Nucleus accumbens (tissue), 56 donors: Measurements from ENCODE around the gene KRT85.

Experiments
- DNase-seq, 56 donors: peaks; one replicate each; lab custom pipeline; 2025; lab: John Stamatoyannopoulos, UW

Gene KRT85

GRCh38 chr12:52395761-52396434 lies 28.6 kb upstream of the KRT85 start:
- DNase-seq: no peak

GRCh38 chr12:52394836-52395405 lies 27.6 kb upstream of the KRT85 start:
- no peak for DNase-seq

- DNase-seq: no peak
Measured at GRCh38 chr12:52392465-52393007, 25.3 kb upstream of the KRT85 start.

- DNase-seq: peak in 45 of 56 donors; percentile 5 to 77 (median 46)
Measured at GRCh38 chr12:52391618-52392002, 24.3 kb upstream of the KRT85 start.

- peak in 20 of 56 donors; percentile 2 to 38 (median 12) for DNase-seq
Measured at GRCh38 chr12:52390739-52391617, 23.7 kb upstream of the KRT85 start.

- DNase-seq: peak in 37 of 56 donors; percentile 11 to 83 (median 57)
Measured at GRCh38 chr12:52389313-52390207, 22.3 kb upstream of the KRT85 start.

- no peak for DNase-seq
Measured at GRCh38 chr12:52387859-52388258, 20.6 kb upstream of the KRT85 start.

GRCh38 chr12:52385226-52385702 lies 18.0 kb upstream of the KRT85 start, which contains the start of gene KRT84:
Gene KRT84, minus strand, starts transcription at chr12:52385652. Its CDS starts 67 bp downstream, at chr12:52385585.
- no peak for DNase-seq

- DNase-seq: no peak
Measured at GRCh38 chr12:52383331-52383730, 16.1 kb upstream of the KRT85 start.

- DNase-seq: no peak
Measured at GRCh38 chr12:52382854-52383253, 15.6 kb upstream of the KRT85 start.

GRCh38 chr12:52381206-52381605 lies 13.9 kb upstream of the KRT85 start:
- DNase-seq: no peak

GRCh38 chr12:52380271-52380694 lies 13.0 kb upstream of the KRT85 start:
- peak in 31 of 56 donors; percentile 4 to 69 (median 21) for DNase-seq

GRCh38 chr12:52379536-52379935 lies 12.3 kb upstream of the KRT85 start:
- no peak for DNase-seq

- no peak for DNase-seq
Measured at GRCh38 chr12:52378091-52378490, 10.8 kb upstream of the KRT85 start.

- no peak for DNase-seq
Measured at GRCh38 chr12:52377266-52377665, 10.0 kb upstream of the KRT85 start.

- DNase-seq: peak in 53 of 56 donors; percentile 14 to 92 (median 66)
Measured at GRCh38 chr12:52372216-52373154, 5.2 kb upstream of the KRT85 start.

GRCh38 chr12:52371716-52372115 lies 4.4 kb upstream of the KRT85 start:
- no peak for DNase-seq

GRCh38 chr12:52370926-52371608 lies 3.8 kb upstream of the KRT85 start:
- DNase-seq: peak in 47 of 56 donors; percentile 8 to 84 (median 51)
